ENCODE results near the gene NHSL1.
A peak's percentile ranks its signal among the peaks of the same experiment; 100 is the strongest.

The NHSL1 gene

DNA sequence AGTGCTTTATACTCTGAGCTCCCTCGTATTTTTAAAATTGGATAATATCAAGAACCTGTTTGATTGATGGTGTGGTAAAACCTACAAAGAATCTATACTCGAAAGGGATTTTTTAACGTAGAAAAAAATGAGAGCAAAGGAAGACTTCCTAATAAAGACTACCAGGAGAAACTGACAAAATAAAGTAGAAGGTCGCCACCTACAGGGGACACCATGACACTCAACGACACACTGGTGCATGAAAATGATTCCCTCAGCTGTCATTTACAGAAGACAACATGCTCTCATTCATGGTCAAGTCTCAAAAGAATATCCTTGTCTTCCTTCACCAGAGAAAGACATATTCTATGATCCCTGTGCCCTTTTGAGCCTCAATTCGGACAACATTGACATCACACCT lies 10.1 kb upstream of the NHSL1 start (continued):
- TF ChIP-seq, protein P1, sequence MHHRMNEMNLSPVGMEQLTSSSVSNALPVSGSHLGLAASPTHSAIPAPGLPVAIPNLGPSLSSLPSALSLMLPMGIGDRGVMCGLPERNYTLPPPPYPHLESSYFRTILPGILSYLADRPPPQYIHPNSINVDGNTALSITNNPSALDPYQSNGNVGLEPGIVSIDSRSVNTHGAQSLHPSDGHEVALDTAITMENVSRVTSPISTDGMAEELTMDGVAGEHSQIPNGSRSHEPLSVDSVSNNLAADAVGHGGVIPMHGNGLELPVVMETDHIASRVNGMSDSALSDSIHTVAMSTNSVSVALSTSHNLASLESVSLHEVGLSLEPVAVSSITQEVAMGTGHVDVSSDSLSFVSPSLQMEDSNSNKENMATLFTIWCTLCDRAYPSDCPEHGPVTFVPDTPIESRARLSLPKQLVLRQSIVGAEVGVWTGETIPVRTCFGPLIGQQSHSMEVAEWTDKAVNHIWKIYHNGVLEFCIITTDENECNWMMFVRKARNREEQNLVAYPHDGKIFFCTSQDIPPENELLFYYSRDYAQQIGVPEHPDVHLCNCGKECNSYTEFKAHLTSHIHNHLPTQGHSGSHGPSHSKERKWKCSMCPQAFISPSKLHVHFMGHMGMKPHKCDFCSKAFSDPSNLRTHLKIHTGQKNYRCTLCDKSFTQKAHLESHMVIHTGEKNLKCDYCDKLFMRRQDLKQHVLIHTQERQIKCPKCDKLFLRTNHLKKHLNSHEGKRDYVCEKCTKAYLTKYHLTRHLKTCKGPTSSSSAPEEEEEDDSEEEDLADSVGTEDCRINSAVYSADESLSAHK (tag by site-specific recombination; IDR thresholded peaks at IDR 0.05), result peak; percentile 36; the same call in 1 of the 2 replicates

DNA sequence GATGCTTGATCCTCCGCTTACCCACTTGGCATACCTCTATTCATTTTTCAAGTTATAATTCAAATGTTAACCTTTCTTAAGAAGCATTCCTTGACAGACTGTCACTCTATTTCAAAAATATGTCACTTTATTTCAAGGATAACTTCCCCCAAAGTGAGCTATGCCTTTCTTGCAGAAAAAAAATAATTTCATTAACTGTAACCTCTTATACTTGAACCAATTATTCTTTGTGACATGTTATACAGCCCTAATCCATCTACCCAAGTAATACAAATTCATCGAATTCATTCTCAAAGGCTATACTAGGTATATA lies 9.3 kb upstream of the NHSL1 start:
- Histone ChIP-seq H3K4me3 (ENCODE audit: low read depth, low read length) (no peak overlapping the region), H3K4me1 (ENCODE audit: control insufficient read depth, insufficient read depth, low read length) (peaks cover 4% of the 10 kb centered on the region; the same call in 1 of the 2 replicates), H3K9me3 (ENCODE audit: control insufficient read depth, insufficient read depth, low read depth, low read length) (no peaks in the 10 kb centered on the region), H3K36me3 (ENCODE audit: control insufficient read depth in 2 of 2, insufficient read depth in 1 of 2, low read length in 2 of 2) (no peaks in the 10 kb centered on the region), H3K27ac (ENCODE audit: extremely low read depth, low read depth, low read length) (no peak overlapping the region)
- ChIA-PET CTCF (interaction anchor here (0.6 to 6.0 kb wide), 53 partner anchors 9 to 1222 kb away, joined by 3 to 125 read pairs (median 4); partner anchors contain the start of gene NHSL1), POLR2A (no interaction called here)
- TF ChIP-seq ZFHX2 (tag by site-specific recombination; conservative IDR thresholded peaks at IDR 0.05), result no peak

DNA sequence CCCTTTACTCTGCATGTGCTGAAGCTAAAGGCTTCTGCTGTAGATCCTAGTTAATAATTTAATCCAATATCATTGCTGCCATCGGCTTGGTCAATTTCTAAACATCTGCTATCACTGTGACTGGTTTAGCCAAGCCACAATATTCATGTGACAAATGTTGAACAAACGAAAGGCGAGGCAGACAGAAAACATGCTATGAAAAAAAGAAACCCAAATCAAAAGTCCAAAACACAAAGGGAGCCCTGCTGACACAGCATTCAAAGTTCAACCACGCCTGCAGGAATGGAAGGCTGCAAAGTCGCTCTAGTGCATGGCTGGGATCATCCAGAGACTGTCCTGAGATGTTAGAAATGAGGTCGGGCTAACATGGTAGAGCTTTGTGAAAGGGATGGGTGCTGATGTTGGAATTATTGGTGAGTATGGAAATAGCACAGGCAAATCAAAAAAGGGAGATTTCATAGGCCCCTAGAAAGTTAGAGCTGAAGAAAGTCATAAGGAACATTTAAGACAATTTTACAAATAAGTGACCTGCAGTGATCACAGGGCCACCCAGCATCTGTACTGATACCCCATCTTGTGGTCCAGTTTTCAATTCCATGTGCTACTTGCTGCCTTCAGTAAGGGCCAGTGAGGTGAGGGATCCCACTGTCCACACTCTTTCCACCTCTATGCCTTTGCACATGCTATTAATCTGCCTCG lies 8.8 kb upstream of the NHSL1 start:
- Histone ChIP-seq H3K4me1 (ENCODE audit: control insufficient read depth, insufficient read depth, low read length) (peaks cover 4% of the 10 kb centered on the region; the same call in 1 of the 2 replicates), H3K9me3 (ENCODE audit: control insufficient read depth, insufficient read depth, low read depth, low read length) (no peaks in the 10 kb centered on the region), H3K27ac (ENCODE audit: extremely low read depth, low read depth, low read length) (no peak overlapping the region), H3K36me3 (ENCODE audit: control insufficient read depth in 2 of 2, insufficient read depth in 1 of 2, low read length in 2 of 2) (no peaks in the 10 kb centered on the region), H3K4me3 (ENCODE audit: low read depth, low read length) (no peak overlapping the region)
- ChIA-PET POLR2A (no interaction called here), CTCF (interaction anchor here (0.7 to 6.0 kb wide), 32 partner anchors 9 to 527 kb away, joined by 3 to 125 read pairs (median 5); partner anchors contain the start of gene NHSL1)
- TF ChIP-seq ZNF530 (tag by site-specific recombination; IDR thresholded peaks at IDR 0.05; ENCODE audit: low read depth) (no peak), ZNF600 (tag by site-specific recombination; IDR thresholded peaks at IDR 0.05) (0 out of 2 replicates have a peak, but pooled peaks have one; percentile 23)

DNA sequence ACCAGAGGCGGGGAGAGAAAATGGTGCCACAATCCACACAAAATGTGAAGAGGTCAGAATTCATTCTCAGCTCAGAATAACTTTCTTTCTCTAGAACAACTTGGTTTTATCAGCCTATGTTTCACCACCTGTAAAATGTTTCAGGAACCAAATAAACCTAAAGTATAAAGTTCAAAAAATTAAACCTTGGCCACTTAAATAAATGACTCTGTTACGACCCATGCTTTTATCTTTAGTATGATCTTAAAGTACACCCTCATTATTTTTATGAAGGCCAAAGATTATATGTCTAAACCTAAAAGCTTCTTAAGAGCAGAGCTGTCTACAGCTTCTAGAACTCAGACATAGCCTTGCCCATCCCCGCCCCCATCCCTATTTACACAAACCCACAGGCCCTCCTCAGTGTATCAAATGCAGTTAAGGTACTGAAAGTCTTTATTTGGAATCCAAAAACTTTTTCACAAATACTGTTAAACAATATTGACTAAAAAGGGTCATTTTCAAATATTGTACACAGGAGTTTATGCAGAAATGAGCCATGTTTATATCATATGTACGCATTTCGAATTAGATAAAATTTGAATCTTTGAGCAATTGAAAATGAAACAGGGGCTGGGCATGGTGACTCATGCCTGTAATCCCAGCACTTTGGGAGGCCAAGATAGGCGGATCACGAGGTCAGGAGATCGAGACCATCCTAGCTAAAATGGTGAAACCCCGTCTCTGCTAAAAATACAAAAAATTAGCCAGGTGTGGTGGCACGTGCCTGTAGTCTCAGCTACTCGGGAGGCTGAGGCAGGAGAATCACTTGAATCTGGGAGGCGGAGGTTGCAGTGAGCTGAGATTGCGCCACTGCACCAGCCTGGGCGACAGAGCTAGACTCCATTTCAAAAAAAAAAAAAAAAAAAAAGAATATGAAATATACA lies 5.7 kb upstream of the NHSL1 start:
- H3K27ac ChIP-seq (ENCODE audit: extremely low read depth, low read depth, low read length), result no peak overlapping the region

More for the DNA sequence above, 5.7 kb upstream of the NHSL1 start:
- Histone ChIP-seq H3K4me1 (ENCODE audit: control insufficient read depth, insufficient read depth, low read length) (peaks cover 6% of the 10 kb centered on the region), H3K36me3 (ENCODE audit: control insufficient read depth in 2 of 2, insufficient read depth in 1 of 2, low read length in 2 of 2) (no peaks in the 10 kb centered on the region), H3K9me3 (ENCODE audit: control insufficient read depth, insufficient read depth, low read depth, low read length) (no peaks in the 10 kb centered on the region), H3K4me3 (ENCODE audit: low read depth, low read length) (no peak overlapping the region)
- ChIA-PET CTCF (interaction anchor here (0.6 to 2.2 kb wide), 5 partner anchors 13 to 498 kb away, joined by 3 to 15 read pairs (median 5); no protein-coding TSS in a partner anchor), POLR2A (no interaction called here)
- TF ChIP-seq, protein P2, sequence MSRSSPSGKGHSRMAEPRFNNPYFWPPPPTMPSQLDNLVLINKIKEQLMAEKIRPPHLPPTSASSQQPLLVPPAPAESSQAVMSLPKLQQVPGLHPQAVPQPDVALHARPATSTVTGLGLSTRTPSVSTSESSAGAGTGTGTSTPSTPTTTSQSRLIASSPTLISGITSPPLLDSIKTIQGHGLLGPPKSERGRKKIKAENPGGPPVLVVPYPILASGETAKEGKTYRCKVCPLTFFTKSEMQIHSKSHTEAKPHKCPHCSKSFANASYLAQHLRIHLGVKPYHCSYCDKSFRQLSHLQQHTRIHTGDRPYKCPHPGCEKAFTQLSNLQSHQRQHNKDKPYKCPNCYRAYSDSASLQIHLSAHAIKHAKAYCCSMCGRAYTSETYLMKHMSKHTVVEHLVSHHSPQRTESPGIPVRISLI (tag by site-specific recombination; IDR thresholded peaks at IDR 0.05), result 0 out of 2 replicates have a peak, but pooled peaks have one; percentile 38
- no peak for TF ChIP-seq KLF9 (tag by site-specific recombination; IDR thresholded peaks at IDR 0.05; ENCODE audit: low read depth)
- TF ChIP-seq, protein P3, sequence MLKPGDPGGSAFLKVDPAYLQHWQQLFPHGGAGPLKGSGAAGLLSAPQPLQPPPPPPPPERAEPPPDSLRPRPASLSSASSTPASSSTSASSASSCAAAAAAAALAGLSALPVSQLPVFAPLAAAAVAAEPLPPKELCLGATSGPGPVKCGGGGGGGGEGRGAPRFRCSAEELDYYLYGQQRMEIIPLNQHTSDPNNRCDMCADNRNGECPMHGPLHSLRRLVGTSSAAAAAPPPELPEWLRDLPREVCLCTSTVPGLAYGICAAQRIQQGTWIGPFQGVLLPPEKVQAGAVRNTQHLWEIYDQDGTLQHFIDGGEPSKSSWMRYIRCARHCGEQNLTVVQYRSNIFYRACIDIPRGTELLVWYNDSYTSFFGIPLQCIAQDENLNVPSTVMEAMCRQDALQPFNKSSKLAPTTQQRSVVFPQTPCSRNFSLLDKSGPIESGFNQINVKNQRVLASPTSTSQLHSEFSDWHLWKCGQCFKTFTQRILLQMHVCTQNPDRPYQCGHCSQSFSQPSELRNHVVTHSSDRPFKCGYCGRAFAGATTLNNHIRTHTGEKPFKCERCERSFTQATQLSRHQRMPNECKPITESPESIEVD (tag by site-specific recombination; IDR thresholded peaks at IDR 0.05), result peak; percentile 79
